ENCODE data around the gene SLC5A10.

The SLC5A10 gene

DNA sequence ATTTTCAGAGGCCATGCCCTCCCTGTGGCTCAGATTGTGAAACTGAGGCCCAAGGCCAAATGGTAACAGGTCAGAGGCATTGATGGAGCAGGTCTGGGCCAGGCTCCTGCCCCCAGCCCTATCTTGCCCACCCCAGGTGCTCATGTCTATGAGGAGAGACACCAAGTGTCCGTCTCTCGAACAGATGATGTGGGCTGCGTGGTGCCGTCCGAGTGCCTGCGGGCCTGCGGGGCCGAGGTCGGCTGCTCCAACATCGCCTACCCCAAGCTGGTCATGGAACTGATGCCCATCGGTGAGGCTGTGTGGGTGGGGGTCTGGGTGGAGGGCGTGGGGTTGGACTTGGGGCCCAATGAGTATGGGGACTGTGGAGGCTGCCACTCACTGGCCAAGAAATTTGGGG, 61.3 kb downstream of the SLC5A10 start:
- H3K4me3 ChIP-seq (ENCODE audit: low read length), result no peak overlapping the region
- no peak for DNase-seq (ENCODE audit: low read depth)
- TF ChIP-seq, protein P1, sequence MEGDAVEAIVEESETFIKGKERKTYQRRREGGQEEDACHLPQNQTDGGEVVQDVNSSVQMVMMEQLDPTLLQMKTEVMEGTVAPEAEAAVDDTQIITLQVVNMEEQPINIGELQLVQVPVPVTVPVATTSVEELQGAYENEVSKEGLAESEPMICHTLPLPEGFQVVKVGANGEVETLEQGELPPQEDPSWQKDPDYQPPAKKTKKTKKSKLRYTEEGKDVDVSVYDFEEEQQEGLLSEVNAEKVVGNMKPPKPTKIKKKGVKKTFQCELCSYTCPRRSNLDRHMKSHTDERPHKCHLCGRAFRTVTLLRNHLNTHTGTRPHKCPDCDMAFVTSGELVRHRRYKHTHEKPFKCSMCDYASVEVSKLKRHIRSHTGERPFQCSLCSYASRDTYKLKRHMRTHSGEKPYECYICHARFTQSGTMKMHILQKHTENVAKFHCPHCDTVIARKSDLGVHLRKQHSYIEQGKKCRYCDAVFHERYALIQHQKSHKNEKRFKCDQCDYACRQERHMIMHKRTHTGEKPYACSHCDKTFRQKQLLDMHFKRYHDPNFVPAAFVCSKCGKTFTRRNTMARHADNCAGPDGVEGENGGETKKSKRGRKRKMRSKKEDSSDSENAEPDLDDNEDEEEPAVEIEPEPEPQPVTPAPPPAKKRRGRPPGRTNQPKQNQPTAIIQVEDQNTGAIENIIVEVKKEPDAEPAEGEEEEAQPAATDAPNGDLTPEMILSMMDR (conservative IDR thresholded peaks at IDR 0.05; ENCODE audit: low read depth, low read length), result no peak

DNA sequence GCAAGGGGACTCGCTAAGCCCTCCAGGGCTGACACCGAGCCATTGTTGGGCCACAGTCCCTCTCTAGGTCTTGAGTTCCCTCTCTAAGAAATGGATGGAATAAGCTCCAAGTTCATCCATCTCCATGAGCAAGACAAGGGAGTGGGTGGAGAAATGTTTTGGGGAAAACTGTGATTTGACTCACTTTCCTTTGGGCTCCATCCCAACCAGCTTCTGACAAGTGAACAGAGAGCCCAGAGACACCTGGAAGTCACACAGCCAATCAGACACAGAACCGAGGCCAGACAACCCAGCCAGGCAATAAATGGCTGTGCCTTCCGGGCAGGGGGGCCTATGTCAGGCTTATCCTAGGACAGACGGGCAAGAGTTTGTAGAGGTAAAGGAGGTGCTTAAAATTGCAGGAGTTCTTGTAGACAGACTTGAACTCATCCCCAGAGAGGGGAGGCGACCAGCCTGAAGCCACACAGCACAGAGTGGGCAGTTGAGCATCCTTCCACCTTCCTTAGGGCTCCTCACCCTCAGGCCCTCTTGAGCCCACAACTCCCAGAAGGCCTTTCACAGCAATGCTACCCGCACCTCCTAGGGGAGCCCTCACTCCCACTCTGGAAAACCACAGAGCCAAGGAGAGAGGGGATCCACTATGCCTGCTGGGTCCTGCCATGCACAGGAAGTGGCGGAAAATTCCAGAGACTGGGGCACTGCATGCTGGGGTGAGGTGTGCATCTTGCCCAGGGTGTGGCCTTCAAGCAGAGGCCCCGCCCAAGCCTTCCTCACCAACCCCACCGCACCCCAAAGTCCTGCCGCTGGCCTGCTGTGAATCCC, 62.1 kb downstream of the SLC5A10 start:
- no peak overlapping the region for H3K4me3 ChIP-seq (ENCODE audit: low read length)
- TF ChIP-seq, protein P1 (conservative IDR thresholded peaks at IDR 0.05; ENCODE audit: low read depth, low read length), result no peak
- DNase-seq (ENCODE audit: low read depth), result no peak

DNA sequence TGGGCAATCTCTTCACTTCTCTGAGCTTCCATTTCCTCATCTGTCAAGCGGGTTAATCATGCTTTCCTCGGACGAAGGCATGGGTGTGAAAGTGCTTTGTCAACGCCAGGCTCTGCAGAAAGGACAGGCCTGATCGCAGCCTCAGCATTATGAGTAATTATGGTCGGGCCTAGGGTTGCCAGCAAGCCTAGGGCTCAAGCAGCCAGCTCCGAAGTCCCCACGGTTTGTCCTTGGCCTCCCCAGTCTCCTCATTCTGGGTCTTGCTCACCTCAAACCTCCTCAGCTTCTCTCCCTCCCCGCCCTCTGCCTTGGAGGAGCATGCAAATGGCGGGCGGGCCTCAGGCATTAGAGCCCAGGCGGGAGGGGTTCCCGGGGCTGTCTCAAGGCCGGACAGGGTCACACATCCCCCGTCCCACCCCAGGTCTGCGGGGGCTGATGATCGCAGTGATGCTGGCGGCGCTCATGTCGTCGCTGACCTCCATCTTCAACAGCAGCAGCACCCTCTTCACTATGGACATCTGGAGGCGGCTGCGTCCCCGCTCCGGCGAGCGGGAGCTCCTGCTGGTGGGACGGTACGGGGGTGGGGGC, 62.8 kb downstream of the SLC5A10 start:
- H3K4me3 ChIP-seq (ENCODE audit: low read length), result no peak overlapping the region
- DNase-seq (ENCODE audit: low read depth), result no peak
- TF ChIP-seq, protein P1 (conservative IDR thresholded peaks at IDR 0.05; ENCODE audit: low read depth, low read length), result no peak

DNA sequence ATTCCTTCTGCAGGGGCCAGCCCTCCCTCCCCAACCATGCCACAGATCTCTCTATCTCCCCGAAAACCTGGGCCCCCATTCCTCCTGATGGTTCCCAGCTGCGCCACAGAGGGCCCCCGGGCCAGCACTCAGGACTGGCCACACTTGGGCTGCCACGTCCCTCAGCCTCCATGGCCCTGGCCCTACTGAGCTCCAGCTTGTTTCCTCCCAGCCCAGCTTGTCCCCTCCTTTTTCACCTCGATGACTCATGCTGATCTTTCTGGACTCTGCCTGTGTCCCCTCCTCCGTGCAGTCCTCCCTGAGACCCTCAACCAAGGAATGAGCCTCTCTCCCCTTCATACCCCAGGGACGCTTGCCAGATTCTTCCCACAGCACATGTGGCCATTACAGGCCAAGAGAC, 63.5 kb downstream of the SLC5A10 start:
- no peak overlapping the region for H3K4me3 ChIP-seq (ENCODE audit: low read length)
- TF ChIP-seq, protein P1 (conservative IDR thresholded peaks at IDR 0.05; ENCODE audit: low read depth, low read length), result no peak
- DNase-seq (ENCODE audit: low read depth), result no peak

DNA sequence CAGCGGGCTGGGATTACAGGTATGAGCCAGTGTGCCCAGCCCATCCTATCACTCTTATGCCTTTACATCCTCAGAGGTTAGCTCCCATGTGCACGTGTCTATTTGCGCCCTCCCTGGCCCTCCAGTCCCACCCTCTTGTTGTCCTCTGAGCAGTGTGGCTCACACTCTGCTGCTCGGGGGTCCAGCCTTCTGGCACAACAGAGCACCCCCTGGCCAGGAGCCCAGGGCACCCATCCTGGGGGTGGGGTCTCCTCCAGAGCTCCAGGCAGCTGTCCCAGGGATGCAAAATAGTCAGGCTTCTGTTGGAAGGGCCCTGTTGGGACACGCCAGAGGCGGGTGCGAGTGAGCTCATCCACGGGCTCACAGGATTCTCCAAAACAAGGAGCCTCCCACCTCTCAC, 64.3 kb downstream of the SLC5A10 start:
- no peak overlapping the region for H3K4me3 ChIP-seq (ENCODE audit: low read length)
- DNase-seq (ENCODE audit: low read depth), result no peak
- TF ChIP-seq, protein P1 (conservative IDR thresholded peaks at IDR 0.05; ENCODE audit: low read depth, low read length), result no peak

DNA sequence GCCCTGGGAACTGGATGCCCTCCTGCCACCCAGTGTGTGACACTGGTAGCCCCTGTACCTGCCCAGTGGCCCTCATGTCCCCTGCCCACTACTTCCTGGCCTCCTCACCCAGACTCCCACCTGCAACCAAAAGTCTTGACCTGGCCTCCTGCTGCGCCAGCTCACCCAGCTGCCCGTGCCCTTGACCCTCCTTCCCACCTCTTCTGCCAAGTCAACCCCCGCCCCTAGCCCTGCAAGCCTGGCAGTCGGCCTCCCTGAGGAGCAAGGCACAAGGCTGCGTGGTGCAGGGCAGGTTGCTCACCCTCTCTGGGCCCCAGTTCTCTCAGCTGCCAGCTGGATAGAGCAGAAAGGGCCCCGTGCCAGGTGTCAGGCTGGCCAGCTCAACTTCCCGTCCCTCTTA, 64.9 kb downstream of the SLC5A10 start:
- TF ChIP-seq, protein P1 (conservative IDR thresholded peaks at IDR 0.05; ENCODE audit: low read depth, low read length), result no peak
- DNase-seq (ENCODE audit: low read depth), result no peak
- H3K4me3 ChIP-seq (ENCODE audit: low read length), result no peak overlapping the region

DNA sequence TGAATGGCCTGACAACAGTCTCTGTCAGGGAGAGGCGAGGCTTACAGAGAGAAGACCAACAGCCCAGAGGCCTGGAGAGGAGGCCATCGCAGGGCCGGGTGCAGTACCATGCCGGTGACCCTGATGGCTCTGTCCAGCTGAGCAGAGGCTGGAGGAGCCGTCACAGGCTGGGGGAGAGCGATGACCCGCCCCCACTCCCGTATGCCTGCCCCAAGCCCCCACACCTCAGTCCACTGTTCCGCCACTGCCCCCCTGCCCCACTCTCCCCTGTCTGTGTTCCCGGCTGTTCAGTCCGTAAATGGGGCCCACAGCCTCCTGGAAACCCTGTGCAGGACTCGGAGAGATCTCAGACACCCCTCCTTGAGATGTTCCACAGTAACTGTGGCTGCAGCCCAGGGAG, 65.4 kb downstream of the SLC5A10 start:
- TF ChIP-seq, protein P1 (conservative IDR thresholded peaks at IDR 0.05; ENCODE audit: low read depth, low read length), result no peak
- DNase-seq (ENCODE audit: low read depth), result no peak
- H3K4me3 ChIP-seq (ENCODE audit: low read length), result no peak overlapping the region

Data from retinal pigment epithelial cell (primary cell).